GM13976 (cell line): ENCODE results near the gene AEN.

Experiments
- DNase-seq: peaks from one replicate; pipeline ENCODE4 v3.0.0; 2012; ENCODE audit warnings: low spot score
- in situ Hi-C: fragments of 300-500 bp; cut with MboI; formaldehyde crosslinking; loops from one replicate; pipeline ENCODE4 v1.12.0; 2022; ENCODE audit warnings: low sequenced_read_pairs, mixed read lengths, inconsistent platforms; ENCODE audit not compliant: unreplicated experiment
- TF ChIP-seq, protein P1 (sequence below): IDR thresholded peaks from 2 replicates; pipeline ENCODE4 v1.5.1; 2012; ENCODE audit warnings: borderline replicate concordance, mild to moderate bottlenecking; ENCODE audit not compliant: insufficient read depth; ENCODE audit errors: extremely low read depth, missing control alignments, control extremely low read depth

Gene AEN

DNA sequence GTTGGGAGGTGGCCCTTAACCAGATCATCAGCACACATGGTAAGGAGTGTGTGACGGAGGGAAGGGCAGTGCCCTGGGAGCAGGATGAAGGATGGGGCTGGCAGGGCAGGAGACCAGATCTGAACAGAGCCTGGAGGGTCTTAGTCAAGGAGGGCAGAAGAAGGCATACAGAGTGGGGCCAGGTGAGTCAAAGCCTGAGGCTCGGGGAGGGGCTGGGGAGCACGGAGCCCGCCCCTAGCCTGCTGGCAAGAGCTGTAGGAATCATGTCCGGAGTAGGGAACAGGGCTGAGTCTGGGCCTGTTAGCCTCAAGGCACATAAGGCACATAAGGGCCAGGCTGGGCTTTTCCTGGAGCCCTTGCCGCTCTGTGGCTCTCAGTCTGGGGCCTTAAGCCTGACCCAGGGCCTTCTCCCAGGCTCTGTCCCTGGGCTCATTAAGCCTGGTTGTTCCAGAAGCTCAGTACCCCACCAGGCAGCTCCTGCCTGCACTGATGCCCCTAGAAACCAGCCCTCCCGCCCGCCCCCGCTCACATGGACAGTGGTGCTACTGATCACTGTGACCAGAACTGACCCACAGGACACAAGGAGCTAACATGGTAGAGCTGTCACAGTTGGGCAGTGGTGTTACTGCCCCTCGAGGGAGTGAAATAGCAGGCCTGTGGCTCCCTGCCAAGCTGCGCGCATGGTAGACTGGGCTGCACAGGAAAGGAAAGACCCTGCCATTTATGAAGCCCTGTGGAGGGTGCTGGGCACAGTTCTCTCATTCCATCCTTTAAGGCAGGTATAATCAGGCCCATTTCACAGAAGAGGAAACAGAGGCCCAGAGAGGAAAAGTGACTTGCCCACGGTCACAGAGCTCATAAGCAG is 32.3 kb downstream of the AEN start:
- TF ChIP-seq, protein P1, sequence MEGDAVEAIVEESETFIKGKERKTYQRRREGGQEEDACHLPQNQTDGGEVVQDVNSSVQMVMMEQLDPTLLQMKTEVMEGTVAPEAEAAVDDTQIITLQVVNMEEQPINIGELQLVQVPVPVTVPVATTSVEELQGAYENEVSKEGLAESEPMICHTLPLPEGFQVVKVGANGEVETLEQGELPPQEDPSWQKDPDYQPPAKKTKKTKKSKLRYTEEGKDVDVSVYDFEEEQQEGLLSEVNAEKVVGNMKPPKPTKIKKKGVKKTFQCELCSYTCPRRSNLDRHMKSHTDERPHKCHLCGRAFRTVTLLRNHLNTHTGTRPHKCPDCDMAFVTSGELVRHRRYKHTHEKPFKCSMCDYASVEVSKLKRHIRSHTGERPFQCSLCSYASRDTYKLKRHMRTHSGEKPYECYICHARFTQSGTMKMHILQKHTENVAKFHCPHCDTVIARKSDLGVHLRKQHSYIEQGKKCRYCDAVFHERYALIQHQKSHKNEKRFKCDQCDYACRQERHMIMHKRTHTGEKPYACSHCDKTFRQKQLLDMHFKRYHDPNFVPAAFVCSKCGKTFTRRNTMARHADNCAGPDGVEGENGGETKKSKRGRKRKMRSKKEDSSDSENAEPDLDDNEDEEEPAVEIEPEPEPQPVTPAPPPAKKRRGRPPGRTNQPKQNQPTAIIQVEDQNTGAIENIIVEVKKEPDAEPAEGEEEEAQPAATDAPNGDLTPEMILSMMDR, result no peak
- in situ Hi-C loops, result no loop called here
- no peak for DNase-seq

DNA sequence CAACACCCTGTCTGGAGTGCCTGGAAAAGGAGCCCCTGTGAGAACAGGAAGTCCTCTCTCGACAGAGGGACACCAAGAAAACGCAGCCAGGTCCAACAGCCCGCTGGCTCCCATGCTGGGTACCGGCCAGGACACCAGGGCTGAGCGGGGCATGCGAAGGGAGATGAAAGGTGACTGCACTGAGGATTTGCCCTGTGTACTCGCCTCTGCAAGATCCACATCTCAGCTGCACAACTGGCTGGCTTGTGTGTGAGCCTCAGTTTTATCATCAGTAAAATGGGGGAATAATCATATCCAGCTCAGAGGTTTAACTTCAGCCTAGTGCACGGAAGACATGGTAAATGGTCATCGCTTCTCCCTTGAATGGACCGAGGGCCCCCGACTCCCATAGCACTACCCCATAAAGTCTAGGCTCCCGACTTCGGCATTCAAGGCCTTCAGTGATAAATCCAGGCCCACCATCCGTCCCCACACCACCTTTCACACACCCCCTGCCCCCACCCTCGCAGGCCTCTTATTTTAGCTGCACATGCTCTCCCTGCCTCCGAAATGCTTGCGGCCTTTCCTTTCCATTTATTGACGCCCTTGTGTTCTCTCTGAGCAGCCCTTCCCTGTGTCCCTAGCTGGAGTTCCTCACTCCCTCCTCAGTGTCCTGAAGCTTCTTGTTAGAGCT is 33.4 kb downstream of the AEN start:
- TF ChIP-seq, protein P1, result no peak
- no peak for DNase-seq
- in situ Hi-C loops, result no loop called here

DNA sequence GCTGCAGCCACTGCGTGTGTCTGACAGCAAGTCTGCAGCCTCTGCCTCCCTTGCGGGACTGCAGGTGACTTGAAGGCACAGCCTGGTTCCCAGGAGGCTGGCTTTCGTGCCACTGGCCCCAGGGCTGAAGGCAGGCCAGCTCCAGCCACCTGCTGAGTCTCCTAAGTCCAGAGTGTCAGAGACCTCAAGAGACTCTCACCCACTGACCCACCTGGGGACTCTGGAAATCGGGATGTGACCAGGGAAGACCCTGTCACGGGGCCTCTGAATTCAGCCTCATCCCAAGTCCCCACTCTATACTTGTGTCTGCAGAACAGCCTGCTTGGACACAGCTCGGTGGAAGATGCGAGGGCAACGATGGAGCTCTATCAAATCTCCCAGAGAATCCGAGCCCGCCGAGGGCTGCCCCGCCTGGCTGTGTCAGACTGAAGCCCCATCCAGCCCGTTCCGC is 34.0 kb downstream of the AEN start:
- DNase-seq, result no peak
- in situ Hi-C loops, result no loop called here
- TF ChIP-seq, protein P1, result no peak

DNA sequence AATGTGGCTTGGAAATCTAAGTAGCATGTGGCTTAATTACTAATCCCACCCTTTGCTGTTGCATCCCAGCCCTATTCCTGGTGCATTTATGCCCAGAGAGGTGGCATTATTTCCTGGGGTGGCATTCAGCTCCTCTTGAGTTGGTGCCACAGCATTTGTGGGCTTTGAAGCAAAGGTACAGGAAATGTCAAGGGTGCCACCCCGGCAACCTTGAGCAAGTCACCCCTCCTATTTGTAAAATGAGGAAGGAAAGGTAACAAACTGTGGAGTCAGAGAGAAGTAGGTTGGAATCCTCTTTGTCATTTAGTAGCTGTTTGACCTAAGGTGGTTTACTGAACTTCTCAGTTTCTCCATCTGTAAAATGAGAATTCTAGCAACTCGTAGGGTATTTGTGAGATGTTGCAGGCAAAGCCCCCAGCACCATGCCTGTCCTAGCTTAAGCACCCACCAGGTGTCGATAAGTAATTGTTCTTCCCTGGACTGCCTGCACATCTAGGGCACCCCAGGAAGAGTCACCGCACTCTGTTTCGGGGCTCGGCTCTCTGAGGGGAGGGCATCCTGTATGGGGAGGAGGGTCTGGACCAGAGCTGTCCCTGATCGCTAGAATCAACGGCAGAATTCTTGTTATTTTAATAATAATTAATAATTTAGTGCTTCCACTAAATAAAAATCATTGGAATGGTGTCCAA is 34.8 kb downstream of the AEN start:
- TF ChIP-seq, protein P1, result no peak
- in situ Hi-C loops, result no loop called here
- no peak for DNase-seq

DNA sequence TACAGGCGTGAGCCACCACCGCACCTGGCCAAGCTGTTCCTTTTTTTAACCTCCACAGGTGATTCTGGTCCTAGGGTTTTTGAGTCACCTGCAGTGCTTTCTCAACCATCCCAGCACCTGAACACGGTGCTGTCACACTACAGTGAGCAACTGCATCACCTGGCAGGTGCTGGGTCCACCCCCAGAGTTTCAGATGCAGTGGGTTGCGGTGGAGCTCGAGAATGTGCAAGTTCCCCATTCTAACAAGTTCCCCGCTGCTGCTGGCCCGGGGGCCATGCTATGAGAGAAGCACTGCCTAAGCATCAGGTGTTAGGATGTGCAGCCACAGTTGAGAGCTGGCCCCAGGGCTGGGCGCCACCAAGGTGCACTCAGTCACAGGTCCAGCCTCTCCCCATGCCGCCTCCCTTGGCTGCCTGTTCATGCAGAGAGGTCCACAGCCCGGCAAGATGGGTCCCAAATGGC is 35.7 kb downstream of the AEN start:
- in situ Hi-C loops, result no loop called here
- peak; percentile 84 for DNase-seq
- TF ChIP-seq, protein P1, result no peak

DNA sequence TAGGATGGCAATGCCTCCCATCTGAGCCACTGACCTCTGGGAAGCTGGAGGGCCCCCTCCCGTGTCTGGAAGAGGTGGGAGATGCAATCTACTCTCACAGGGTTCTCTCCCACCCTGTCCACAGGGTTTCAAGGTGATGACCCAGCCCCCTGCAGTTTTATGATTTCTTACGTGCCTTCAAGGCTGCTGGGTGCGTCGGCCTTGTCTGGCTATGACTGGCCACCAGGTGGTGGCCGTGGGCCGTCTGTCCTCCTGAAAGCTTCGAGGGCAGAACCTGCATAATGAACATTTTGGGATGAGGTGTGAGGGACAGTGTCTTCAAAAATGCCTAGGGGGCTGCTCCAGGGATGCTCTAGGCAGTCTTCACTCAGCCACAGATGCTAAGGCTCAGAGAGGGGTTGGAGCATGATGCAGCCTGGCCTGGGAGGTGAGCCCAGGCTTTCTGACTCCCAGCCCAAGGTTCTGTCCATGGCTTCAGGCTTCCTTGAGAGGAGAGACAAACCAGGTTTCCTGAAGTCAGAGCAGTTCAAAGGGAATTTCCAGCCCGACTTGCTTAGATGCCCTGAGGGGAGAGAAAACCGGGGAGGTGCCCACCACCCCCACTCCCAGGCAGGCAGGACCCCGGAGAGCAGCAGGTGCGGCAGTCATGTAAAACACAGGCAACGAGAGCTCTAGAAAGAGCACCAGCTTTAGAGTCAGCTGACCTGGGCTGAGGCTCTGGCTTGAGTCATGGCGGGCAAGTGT is 36.4 kb downstream of the AEN start:
- in situ Hi-C loops, result no loop called here
- DNase-seq, result peak; percentile 75
- TF ChIP-seq, protein P1, result peak; percentile 46
